ENCODE measurements around the gene TRIM37.
A peak's percentile ranks its signal among the peaks of the same experiment; 100 is the strongest.

The TRIM37 gene

DNA sequence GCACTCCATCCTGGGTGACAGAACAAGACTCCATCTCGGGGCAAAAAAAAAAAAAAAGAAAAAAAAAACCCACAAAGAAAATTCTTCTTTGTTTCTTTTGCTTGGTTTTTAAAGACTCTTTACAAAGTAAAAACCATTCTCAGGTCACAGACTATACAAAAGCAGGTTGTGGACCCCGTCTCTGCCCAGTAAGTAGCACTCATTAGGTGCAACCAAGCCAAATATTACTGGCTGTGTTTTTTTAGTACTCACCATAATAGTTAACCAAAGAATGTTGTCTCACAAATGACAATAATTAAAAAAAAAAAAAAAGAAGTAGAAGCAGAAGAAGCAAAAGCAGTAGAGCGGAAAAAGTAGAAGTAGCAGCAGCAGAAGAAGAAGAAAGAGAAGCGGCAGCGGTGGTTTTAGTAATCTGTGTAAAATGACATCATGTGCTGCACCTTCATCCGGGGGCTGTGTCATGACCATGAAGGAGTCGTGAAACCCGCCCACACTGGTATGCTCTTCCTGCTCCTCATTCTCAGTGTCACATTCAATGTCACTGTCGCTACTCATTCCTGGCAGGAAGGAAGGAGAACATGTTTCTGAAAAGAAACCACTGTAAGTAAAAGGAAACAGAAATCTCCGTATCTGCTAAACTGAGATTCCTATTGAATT, 105.4 kb downstream of the TRIM37 start:
- Histone ChIP-seq H3K4me1 (ENCODE audit: control insufficient read depth, insufficient read depth, low read length) (no peaks in the 10 kb centered on the region), H3K4me3 (ENCODE audit: low read depth, low read length) (no peak overlapping the region), H3K36me3 (ENCODE audit: control insufficient read depth, insufficient read depth, low read length) (peaks cover 6% of the 10 kb centered on the region), H3K27me3 (ENCODE audit: control insufficient read depth, insufficient read depth, low read length) (no peaks in the 10 kb centered on the region), H3K9me3 (ENCODE audit: control insufficient read depth, insufficient read depth, low read length) (no peaks in the 10 kb centered on the region), H3K9ac (ENCODE audit: low read depth, low read length) (no peak overlapping the region)

DNA sequence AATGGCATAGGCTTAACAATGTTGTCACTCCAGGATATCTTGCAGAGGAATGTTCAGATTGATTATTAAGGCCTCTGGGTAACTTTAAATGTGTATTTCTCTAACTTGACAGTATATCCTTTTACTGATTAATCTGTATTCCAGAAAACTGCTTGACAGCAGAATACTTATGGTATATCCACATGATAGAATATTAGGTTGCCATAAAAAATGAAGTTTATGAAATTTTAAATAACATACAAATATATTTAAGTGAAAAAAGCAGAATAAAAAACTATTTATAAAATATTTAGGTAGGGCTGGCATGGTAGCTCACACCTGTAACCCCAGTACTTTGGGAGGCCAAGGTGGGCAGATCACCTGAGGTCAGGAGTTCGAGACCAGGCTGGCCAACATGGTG, 106.7 kb downstream of the TRIM37 start:
- no peaks in the 10 kb centered on the region for H3K9me3 ChIP-seq (ENCODE audit: control insufficient read depth, insufficient read depth, low read length)
- H3K9ac ChIP-seq (ENCODE audit: low read depth, low read length) = no peak overlapping the region
- no peaks in the 10 kb centered on the region for H3K4me1 ChIP-seq (ENCODE audit: control insufficient read depth, insufficient read depth, low read length)
- H3K27me3 ChIP-seq (ENCODE audit: control insufficient read depth, insufficient read depth, low read length) = no peaks in the 10 kb centered on the region
- peaks cover 6% of the 10 kb centered on the region for H3K36me3 ChIP-seq (ENCODE audit: control insufficient read depth, insufficient read depth, low read length)
- no peak overlapping the region for H3K4me3 ChIP-seq (ENCODE audit: low read depth, low read length)

DNA sequence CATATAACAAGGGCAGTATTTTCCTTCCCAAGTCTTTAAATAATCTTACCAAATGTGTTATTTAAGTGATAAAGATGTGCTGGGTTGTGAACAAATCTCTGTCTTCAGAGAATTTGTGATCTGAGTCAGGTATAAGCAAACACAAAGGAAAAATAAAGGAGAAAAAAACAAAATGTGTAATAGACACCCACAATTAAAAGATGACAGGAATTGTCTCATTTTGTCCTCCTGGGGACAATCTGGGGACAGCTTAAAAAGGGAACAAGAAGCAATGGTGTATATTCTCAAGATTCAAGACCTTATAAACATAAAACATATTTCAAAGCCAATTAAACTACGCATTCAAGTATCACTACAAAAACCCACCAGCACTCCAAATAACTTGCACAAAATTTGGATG, 107.2 kb downstream of the TRIM37 start:
- Histone ChIP-seq H3K9me3 (ENCODE audit: control insufficient read depth, insufficient read depth, low read length) (no peaks in the 10 kb centered on the region), H3K4me1 (ENCODE audit: control insufficient read depth, insufficient read depth, low read length) (no peaks in the 10 kb centered on the region), H3K36me3 (ENCODE audit: control insufficient read depth, insufficient read depth, low read length) (peaks cover 6% of the 10 kb centered on the region)

DNA sequence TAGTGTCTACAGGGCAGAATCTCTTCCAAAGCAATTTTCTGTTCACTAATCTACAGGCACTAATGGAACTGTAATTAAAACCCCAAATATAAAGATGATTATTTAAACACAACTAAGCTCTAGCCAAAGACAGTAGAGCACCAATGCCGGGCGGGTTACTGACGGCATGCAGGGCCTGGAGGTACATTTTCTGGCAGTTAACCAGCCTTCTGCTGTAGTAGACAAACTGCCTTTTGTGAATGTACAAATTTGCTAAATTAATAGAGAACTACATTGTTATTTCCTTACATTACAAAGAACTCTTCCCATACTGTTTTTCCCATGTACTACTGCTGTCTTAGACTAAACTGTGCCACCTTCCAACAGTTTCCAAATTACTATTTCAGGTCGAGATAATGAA, 107.8 kb downstream of the TRIM37 start:
- no peaks in the 10 kb centered on the region for H3K27me3 ChIP-seq (ENCODE audit: control insufficient read depth, insufficient read depth, low read length)
- H3K36me3 ChIP-seq (ENCODE audit: control insufficient read depth, insufficient read depth, low read length) = peaks cover 6% of the 10 kb centered on the region
- H3K9me3 ChIP-seq (ENCODE audit: control insufficient read depth, insufficient read depth, low read length) = no peaks in the 10 kb centered on the region
- H3K4me3 ChIP-seq (ENCODE audit: low read depth, low read length) = no peak overlapping the region
- no peaks in the 10 kb centered on the region for H3K4me1 ChIP-seq (ENCODE audit: control insufficient read depth, insufficient read depth, low read length)
- H3K9ac ChIP-seq (ENCODE audit: low read depth, low read length) = no peak overlapping the region

More for the DNA sequence above, 107.2 kb downstream of the TRIM37 start:
- no peak overlapping the region for H3K4me3 ChIP-seq (ENCODE audit: low read depth, low read length)
- no peaks in the 10 kb centered on the region for H3K27me3 ChIP-seq (ENCODE audit: control insufficient read depth, insufficient read depth, low read length)
- no peak overlapping the region for H3K9ac ChIP-seq (ENCODE audit: low read depth, low read length)

DNA sequence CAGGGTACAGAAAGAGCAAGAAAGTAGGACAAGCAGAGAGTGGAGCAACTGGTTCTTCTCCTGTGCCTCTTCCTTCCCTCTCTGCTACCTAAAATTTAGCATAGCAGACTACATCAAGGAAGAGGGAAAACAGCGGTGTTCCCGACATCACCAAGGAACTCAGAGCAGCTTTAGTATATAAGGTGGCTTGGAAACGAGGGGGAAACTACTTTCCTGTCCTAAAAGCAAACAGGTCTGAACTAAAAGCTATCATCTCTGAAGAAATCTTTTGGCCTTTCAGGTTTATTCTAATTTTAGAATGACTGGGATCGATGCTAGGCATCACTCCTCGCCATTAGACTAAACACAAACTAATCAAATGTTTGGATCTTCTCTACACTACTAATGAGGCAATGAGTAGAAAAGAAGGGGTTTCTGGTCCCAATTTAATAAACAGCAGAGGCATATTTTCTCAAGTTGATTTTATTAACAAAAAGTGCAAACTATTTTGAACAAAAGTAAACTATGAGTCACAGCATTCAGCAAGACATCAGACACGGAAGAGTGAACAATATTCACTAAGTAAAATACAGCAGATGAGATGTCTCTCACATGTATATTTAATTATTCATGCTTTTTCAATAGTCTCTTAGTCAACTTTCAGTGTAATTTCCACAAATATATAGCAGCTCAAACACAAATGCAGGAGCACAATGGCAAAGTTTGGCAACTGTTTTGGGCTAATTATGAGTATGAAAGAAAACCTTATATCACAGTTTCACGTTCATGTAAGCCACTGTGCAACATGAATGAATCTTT, 108.7 kb downstream of the TRIM37 start:
- Histone ChIP-seq H3K4me3 (ENCODE audit: low read depth, low read length) (no peak overlapping the region), H3K9me3 (ENCODE audit: control insufficient read depth, insufficient read depth, low read length) (no peaks in the 10 kb centered on the region), H3K27me3 (ENCODE audit: control insufficient read depth, insufficient read depth, low read length) (no peaks in the 10 kb centered on the region), H3K9ac (ENCODE audit: low read depth, low read length) (no peak overlapping the region), H3K36me3 (ENCODE audit: control insufficient read depth, insufficient read depth, low read length) (peaks cover 6% of the 10 kb centered on the region), H3K4me1 (ENCODE audit: control insufficient read depth, insufficient read depth, low read length) (no peaks in the 10 kb centered on the region)

DNA sequence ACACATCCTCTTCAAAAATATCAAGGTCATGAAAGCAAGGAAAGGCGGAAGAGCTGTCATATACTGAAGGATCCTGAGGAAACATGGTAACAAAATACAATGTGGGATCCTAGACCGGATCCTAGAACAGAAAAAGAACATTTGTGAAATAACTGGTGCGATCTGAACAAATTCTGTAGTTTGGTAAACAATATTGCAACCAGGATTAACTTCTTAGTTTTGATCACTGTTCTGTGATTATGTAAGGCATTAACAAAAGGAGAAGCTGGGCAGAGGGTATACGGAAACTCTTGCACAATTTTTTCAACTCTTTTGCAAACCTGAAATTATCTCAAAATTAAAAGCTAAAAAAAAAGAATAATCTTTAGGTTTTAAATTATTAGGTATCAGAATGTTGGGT, 109.7 kb downstream of the TRIM37 start:
- Histone ChIP-seq H3K9ac (ENCODE audit: low read depth, low read length) (no peak overlapping the region), H3K36me3 (ENCODE audit: control insufficient read depth, insufficient read depth, low read length) (peaks cover 6% of the 10 kb centered on the region), H3K4me3 (ENCODE audit: low read depth, low read length) (no peak overlapping the region), H3K9me3 (ENCODE audit: control insufficient read depth, insufficient read depth, low read length) (no peaks in the 10 kb centered on the region), H3K27me3 (ENCODE audit: control insufficient read depth, insufficient read depth, low read length) (no peaks in the 10 kb centered on the region), H3K4me1 (ENCODE audit: control insufficient read depth, insufficient read depth, low read length) (no peaks in the 10 kb centered on the region)

DNA sequence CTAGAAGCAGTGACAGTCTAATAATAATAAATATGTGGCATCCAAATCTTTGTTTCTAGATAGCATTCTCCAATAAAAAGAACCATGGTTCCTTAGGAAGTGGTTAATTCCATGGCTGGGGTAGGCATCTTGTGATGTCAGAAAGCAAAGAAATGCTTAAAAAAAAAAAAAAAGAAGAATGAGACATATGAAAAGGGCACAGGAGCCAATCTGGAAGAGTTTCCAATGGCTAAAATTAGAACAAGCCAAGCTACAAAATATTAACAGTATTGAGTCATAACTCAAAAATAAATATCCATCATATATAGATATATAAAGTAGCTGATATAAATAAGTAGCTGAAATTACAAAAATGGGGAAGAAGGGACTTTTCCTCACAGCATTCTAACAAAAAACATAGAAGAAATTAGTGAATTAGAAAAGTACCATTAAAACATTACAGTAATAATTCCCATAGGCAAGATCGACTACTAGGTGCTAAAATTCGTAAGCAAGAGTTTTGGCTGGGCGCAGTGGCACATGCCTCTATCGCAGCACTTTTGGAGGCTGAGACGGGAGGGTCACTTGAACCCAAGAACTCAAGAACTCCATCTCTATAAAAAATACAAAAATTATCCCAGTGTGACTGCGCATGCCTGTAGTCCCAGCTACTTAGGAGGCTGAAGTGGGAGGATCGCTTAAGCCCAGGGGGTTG, 111.3 kb downstream of the TRIM37 start:
- Histone ChIP-seq H3K27me3 (ENCODE audit: control insufficient read depth, insufficient read depth, low read length) (no peaks in the 10 kb centered on the region), H3K9me3 (ENCODE audit: control insufficient read depth, insufficient read depth, low read length) (no peaks in the 10 kb centered on the region), H3K9ac (ENCODE audit: low read depth, low read length) (no peak overlapping the region), H3K4me3 (ENCODE audit: low read depth, low read length) (no peak overlapping the region), H3K4me1 (ENCODE audit: control insufficient read depth, insufficient read depth, low read length) (no peaks in the 10 kb centered on the region), H3K36me3 (ENCODE audit: control insufficient read depth, insufficient read depth, low read length) (no peaks in the 10 kb centered on the region)

DNA sequence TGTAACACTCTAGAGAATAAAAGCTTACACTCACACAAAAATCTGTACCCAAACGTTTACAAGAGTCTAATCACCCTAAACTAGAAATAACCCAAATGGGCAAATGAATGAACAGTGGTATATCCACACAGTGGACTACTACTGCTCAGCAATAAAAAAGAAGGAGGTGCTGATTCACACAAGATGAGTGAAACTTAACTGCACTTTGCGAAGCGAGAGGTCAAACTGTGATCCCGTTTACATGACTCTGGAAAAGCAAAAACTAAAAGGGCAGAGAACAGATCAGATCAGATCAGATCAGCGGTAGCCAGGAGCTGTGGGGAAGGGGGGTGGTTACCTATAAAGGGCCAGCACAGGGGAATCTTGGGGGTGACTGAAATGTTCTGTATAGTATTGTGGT, 113.4 kb downstream of the TRIM37 start:
- Histone ChIP-seq H3K4me1 (ENCODE audit: control insufficient read depth, insufficient read depth, low read length) (peaks cover 4% of the 10 kb centered on the region), H3K9me3 (ENCODE audit: control insufficient read depth, insufficient read depth, low read length) (no peaks in the 10 kb centered on the region), H3K9ac (ENCODE audit: low read depth, low read length) (peak overlapping the region; percentile 26), H3K36me3 (ENCODE audit: control insufficient read depth, insufficient read depth, low read length) (no peaks in the 10 kb centered on the region), H3K4me3 (ENCODE audit: low read depth, low read length) (no peak overlapping the region), H3K27me3 (ENCODE audit: control insufficient read depth, insufficient read depth, low read length) (no peaks in the 10 kb centered on the region)

DNA sequence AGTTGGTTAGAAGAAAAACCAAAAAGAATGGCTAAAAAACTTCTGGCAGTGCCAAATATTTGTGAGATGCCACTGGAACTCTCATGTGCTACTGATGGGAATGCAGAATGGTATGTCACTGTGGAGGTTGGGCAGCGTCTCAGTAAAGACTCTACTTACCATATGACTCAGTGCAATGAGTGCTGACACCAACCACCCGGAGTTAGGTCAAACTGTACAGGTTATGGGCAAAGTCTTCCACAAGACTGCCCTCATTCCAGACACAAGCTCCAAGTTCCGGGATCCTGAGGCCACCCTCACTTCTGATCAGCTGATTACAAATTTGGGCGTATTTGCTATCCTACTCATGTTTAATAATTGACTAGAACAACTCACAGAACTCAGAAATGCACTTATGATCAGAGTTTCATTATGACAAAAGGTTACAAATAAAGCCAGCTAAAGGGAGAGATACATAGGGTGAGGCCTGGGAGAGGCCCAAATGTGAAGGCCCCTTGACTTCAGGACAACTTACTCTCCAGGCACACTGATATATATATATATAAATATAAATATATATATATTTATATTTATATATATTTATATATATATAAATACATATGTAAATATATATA, 114.9 kb downstream of the TRIM37 start:
- H3K27me3 ChIP-seq (ENCODE audit: control insufficient read depth, insufficient read depth, low read length) = no peaks in the 10 kb centered on the region
- H3K36me3 ChIP-seq (ENCODE audit: control insufficient read depth, insufficient read depth, low read length) = no peaks in the 10 kb centered on the region
- H3K4me1 ChIP-seq (ENCODE audit: control insufficient read depth, insufficient read depth, low read length) = peaks cover 11% of the 10 kb centered on the region
- H3K4me3 ChIP-seq (ENCODE audit: low read depth, low read length) = no peak overlapping the region
- no peak overlapping the region for H3K9ac ChIP-seq (ENCODE audit: low read depth, low read length)
- H3K9me3 ChIP-seq (ENCODE audit: control insufficient read depth, insufficient read depth, low read length) = no peaks in the 10 kb centered on the region

DNA sequence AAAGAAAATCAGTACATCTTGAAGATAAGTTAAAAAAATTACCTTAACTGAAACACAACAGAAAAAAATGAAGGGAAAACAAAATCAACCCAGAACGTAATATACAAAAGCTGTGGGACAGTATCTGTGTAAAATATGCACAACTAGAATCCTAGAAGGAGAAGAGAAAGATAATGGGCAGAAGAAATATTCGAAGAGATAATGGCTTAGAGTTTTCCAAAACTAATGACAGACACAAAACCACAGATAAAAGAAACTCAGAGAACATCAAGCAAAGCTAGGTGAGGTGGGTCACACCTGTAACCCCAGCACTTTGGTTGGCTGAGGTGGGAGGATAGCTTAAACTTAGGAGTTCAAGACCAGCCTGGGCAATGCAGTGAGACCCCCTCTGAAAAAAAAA, 117.1 kb downstream of the TRIM37 start:
- Histone ChIP-seq H3K27me3 (ENCODE audit: control insufficient read depth, insufficient read depth, low read length) (no peaks in the 10 kb centered on the region), H3K4me3 (ENCODE audit: low read depth, low read length) (no peak overlapping the region), H3K4me1 (ENCODE audit: control insufficient read depth, insufficient read depth, low read length) (peaks cover 20% of the 10 kb centered on the region), H3K9me3 (ENCODE audit: control insufficient read depth, insufficient read depth, low read length) (no peaks in the 10 kb centered on the region), H3K9ac (ENCODE audit: low read depth, low read length) (no peak overlapping the region), H3K36me3 (ENCODE audit: control insufficient read depth, insufficient read depth, low read length) (no peaks in the 10 kb centered on the region)

DNA sequence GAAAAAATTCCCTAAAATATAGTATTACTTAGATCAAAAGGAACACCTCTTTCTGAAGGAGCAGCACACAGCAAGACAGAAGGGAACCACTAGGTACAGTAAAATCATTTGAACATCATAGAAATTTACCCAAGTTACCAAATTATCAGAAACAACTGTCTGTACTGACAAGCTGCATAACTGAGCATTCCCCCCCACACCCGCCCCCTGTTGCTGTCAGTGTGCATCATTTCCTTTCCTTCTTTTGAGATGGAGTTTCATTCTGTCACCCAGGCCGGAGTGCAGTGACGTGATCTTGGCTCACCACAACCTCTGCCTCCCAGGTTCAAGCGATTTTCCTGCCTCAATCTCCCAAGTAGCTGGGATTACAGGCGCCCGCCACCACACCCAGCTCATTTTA, 120.7 kb downstream of the TRIM37 start:
- Histone ChIP-seq H3K9ac (ENCODE audit: low read depth, low read length) (no peak overlapping the region), H3K4me1 (ENCODE audit: control insufficient read depth, insufficient read depth, low read length) (peaks cover 20% of the 10 kb centered on the region), H3K4me3 (ENCODE audit: low read depth, low read length) (no peak overlapping the region), H3K27me3 (ENCODE audit: control insufficient read depth, insufficient read depth, low read length) (no peaks in the 10 kb centered on the region), H3K9me3 (ENCODE audit: control insufficient read depth, insufficient read depth, low read length) (no peaks in the 10 kb centered on the region), H3K36me3 (ENCODE audit: control insufficient read depth, insufficient read depth, low read length) (no peaks in the 10 kb centered on the region)
